ENCODE results near the gene PGLYRP3.

- TF ChIP-seq FOXM1 (IDR thresholded peaks at IDR 0.05; ENCODE audit: borderline replicate concordance, low read depth) (no peak), MAX (IDR thresholded peaks at IDR 0.05) (no peak), CREB1 (IDR thresholded peaks at IDR 0.05; ENCODE audit: low read depth) (no peak), TCF12 (IDR thresholded peaks at IDR 0.05; ENCODE audit: low read depth) (no peak), RAD21 (IDR thresholded peaks at IDR 0.05; ENCODE audit: low read depth) (no peak), EP300 (IDR thresholded peaks at IDR 0.05; ENCODE audit: borderline replicate concordance) (no peak), TAF1 (IDR thresholded peaks at IDR 0.05; ENCODE audit: low read depth) (no peak)
- TF ChIP-seq, protein P1, sequence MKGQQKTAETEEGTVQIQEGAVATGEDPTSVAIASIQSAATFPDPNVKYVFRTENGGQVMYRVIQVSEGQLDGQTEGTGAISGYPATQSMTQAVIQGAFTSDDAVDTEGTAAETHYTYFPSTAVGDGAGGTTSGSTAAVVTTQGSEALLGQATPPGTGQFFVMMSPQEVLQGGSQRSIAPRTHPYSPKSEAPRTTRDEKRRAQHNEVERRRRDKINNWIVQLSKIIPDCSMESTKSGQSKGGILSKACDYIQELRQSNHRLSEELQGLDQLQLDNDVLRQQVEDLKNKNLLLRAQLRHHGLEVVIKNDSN (IDR thresholded peaks at IDR 0.05), result no peak
These were observed 47.3 kb downstream of the PGLYRP3 start for GRCh38 chr1:153265457-153265856.

Measured in Ishikawa (cell line).